Cerebellar nuclear complex (tissue), 1 donor: ENCODE results near the gene FRMD4A.
A peak's percentile ranks its signal among the peaks of the same experiment; 100 is the strongest.

Experiments
- DNase-seq, 2 experiments: peaks; one replicate each; lab custom pipeline; 2025; lab: John Stamatoyannopoulos, UW

The FRMD4A gene

DNA sequence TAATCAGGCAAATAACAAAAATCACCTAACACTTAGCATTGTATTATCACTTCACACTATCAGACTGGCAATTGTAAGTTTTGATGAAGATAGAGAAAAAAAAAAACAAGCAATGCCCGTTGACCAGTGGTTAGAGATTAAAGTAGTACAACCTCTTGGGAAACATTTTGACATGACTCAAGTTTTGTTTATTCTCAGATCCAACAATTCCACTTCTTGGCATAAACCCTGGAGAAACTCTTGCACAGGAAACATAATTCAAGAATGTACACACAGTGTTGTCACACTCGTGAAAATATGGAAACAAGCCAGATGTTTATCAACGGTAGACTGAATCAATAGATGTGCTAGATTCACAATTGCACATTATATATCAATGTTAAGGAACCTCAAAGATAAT is 37.2 kb downstream of the FRMD4A start:
- DNase-seq: no peak

DNA sequence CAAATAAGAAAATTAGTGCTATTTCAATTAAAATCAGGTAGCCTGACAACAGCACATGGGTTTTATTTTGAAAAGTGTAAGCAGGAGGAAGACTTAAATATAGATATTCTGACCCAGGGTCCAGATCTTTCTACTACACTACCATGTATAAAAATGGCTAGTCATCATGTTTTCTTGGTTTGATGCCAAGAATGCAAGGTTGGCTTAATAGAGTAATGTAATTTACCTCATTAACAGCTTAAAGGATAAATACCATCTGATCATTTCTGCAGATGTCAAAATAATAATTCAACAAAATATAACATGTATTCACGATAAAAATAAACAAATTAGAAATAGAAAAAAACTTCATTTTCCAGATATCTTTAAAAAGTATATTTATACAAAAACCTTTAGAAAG is 39.4 kb downstream of the FRMD4A start:
- no peak for DNase-seq

DNA sequence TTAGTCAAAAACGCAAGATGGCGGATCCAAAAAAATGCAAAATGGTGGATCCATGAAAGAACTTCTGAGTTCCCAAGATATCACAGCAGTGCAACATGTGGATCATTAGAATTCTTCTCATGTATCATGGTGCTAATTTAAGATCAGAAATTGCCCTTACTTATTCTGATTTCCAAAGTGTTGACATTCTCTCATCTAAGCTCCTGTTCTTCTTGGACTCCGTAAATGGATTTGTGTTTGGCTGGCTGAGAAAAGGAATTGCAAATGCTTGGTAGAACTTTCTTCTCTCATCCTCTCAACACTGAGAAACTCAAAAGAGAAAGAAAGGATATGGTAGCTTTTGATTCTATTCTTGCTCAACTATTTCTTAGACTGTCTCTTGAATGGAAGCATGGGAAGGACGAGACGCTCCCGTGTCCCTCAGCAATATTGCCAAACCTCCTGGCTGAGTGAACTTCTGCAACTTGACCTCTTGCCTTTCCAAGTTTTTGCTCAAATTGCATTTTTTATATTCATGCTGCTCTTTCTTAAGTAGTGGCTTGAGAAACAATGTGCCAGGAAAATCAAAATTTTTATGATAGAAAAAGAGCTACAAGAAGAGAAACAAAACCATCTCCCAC is 44.7 kb downstream of the FRMD4A start:
- DNase-seq: no peak

DNA sequence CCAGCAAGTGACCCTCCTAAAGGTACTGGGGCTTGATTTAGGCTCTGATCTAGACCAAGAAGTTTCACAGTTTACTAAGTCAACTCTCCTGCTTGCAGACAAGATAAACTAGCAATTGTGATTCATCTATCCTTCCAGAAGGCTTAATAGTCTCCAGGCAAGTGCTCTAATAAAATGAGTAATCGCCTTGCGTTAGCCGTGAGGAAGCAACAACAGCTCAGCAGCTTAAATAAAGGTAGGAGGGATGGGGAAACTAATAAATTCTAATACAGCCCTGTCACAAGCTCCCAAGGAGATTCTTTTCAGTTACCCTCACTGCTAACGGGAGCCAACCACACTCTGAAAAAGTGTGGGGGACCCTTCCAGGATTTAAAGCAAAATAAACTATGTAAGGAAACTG is 48.4 kb downstream of the FRMD4A start:
- DNase-seq: no peak

DNA sequence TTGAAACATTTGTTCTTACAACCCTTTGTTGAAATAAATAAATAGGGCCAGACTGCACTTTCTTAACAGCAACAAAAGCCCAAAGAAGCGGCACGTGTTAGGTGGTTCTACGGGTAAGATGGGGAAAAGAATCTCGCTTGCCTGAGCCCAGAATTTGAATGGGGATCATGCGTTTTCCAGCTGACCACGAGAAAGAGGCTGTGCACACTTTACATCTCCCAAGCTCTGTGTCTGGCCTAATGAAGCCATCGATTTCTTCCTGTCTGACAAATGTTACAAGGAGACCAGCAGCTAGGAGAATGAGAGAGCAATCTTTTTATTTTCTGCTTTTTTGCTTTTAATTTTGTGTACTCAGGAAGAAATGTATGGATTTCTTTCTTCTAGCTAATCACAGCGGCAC is 52.2 kb downstream of the FRMD4A start:
- DNase-seq: no peak

DNA sequence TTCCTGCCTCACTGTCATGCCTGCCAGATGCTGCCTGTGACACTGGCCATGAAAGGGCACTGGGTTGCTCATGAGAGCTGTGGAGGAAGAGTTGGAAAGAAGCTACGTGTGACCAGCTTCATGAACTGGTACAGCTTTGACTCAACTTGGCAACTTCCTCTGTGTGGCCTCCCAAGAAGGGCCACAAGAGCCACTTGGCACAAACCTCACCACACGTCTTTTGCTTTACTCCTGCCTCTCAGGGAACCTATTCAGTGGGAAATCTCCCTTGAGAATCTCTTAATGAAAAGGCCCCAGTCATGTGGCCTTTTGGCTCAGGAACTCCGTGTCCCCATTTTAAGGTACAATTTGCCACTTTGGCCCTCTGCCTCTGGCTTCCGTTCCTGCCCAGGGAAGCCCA is 54.5 kb downstream of the FRMD4A start:
- DNase-seq: no peak

DNA sequence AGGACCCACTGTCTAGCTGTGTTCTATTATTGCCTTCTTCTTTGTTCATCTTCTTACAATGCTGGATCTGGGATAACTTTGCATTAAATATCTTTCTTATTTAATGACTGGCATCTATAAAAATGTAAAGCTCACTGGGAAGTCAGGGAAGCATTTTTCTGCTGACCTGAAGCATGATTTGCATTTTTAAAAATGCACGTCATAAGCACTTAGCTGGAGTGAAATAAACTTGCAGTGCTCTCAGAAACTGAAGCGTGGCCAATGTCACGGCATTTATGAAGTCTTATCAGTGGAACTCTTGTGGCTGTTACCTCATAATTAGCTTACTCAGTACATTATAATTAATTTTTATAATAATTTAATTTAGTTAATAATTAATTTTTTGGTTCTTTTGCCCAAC is 59.1 kb downstream of the FRMD4A start:
- no peak for DNase-seq

DNA sequence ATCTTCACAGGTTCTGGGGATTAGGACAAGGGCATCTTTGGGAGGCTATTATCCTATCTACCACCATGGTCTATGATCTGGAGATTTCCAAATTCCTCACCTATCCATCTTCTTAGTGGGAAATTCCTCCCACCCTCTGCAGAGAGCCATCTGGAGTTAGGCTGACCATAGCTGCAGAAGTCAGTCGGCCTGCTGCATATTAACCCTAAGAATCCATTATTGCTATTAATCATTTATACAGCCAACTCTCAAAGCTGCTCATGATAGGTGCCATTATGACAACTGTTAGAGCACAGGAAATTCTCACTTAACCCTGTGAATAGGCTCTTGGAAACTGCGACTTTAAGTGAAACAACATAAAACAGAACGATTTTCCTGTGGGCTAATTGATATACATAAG is 60.4 kb downstream of the FRMD4A start:
- DNase-seq: no peak

DNA sequence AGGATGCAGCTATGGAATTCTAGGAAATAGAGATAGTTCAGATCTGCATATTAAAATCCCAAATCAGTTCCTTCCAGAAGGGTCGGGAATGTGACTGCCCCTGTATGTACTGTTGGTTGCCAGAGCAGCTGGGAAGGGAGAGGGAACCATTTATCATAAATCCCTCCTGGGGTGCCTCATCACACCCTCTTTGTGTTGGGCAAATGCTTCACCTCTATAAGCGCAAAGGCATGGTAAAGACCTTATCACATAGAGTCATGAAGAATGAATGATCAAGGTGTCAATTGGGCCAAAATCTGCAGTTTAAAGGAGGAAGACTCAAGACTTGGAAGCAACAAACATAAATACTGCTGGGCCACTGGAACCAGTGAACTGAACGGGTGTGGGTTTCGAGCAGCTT is 65.0 kb downstream of the FRMD4A start:
- no peak for DNase-seq

DNA sequence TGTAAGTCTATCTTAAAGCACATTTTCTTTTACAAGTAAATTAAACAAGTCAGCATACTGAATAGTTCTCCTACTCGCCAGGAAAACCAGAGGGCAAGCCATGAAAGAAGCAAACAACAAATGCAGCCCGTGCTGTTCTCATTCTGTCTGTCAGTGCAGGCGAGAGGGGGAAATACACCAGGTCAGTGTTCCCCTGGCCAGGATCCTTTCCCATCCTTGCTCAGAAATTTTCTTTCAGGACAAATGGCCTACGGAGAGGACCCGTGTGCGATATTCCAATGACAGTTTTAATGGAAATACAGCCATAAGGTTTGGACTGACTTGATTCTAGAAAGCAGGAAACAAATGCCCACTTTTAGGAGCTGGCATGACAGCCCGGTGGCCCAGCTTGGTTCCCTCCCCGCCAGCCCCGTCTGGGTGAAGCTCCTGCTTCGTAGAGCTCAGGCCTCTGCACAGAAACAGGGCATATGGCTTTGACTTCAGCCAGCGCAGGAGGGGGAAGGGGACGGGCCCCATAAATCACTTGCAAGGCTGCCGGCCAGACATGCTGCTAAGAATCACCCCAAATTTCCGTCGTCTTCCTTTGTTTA is 67.8 kb downstream of the FRMD4A start:
- DNase-seq: no peak

DNA sequence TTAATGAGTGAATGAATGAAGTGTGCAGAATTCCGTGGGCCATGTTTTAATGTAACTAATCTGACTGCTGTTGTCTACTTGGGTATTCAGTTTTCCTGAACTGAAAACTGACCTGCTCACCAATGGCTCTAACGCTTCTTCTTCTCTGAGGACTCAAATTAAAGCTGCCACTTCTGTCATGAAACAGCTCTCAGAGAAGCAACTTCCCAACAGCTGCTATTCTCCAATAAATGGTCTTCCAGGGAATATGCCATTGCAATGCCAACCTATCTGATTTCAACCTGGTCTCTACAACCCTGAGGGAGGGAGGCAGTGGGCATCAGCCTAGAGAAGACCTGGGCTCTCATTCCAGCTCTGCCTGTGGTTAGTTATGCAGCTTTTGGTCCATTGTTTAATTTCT is 69.4 kb downstream of the FRMD4A start:
- DNase-seq: no peak

DNA sequence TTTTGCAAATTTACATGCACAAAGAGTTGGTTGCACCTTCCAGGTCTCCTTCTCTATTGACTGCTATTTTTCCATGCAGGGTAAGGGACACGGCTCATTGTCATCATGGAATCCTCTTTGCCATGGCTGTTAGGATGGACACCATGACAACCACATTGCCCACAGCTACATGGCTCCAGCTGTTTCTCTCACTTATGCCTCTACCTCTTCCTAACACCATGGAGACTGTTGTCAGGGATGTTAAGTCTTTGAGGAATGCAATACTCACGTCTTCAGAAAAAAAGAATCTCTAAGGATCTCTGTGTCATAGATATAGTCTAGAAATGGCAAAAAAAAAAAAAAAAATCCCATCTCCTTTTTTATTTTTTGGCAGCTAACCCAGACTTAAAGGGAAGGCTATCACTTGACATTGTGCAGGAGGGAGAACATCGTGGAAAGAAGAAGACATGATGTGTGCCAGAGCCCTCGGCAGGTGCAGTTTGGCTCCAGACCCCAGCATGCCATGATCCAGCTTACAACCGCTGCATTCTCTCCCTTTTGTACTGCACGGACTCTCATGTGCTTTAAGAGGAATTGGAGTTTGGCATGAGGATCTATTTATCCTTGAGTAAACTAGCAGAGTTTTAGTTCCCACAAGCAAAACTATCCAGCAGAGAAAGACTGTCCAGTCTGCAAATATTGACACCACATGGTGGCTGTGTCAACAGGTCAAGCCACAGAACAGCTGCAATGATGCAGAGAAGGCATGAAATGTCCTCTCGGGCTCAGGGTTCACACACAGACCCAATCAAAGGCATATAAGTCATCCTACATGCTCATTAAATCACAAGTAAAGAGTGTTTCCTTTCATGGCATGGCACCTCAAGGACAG is 70.8 kb downstream of the FRMD4A start:
- DNase-seq: no peak

DNA sequence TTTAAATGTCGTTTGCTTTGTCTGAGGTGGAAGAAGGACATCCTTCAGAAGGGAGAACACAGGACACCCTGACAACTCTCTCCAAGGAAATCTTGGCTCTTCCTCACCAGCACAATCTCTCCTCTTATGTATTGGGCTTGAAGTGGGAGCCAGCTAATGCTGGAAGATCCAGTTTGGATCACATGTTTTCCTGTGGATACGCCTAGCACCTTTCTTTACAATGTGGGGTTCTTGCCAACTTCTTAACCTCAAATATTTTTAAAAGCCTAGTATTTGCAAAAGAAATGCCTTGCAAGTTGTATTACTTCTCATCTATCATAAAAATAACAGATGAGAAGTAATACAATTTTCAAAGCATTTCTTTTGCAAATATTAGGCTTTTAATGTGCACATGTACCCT is 76.4 kb downstream of the FRMD4A start:
- no peak for DNase-seq

DNA sequence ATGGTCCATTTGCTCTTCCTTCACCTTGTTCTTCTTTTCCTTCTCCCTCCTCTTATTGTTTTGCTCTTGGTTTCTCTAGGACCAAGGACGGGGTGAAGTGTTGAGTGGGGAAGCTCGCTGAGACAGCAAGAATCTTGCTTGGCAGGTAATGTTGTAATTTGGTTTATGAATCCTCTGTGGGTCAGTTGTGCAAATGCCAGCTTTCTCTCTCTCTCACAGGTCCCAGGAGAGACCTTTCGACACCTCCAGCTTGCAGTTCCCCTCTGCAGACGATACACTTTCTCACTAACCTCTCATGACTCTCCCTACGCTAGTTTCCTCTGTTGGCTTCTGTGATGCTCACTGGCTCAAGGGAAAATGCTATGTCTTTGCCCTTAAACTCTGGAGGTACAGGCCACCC is 77.0 kb downstream of the FRMD4A start:
- DNase-seq: no peak

DNA sequence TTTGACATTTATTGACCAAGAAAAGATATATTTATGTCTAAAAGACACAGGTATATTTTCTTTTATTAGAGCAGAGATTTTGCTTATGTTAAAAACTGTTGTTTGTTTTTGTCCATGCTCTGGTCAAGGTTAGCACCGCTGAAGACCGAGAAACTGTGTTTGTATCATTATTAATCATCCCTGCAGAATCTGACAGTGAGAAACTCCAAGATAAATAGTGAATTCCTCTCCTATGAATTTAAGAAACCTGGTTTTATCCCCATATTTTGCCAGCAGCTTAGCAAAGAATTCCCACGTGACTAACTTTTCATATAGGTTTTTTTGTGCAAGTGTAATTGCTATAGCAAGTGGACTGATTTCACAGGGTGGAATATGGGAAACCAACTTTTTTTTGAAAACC is 77.6 kb downstream of the FRMD4A start:
- DNase-seq: no peak

DNA sequence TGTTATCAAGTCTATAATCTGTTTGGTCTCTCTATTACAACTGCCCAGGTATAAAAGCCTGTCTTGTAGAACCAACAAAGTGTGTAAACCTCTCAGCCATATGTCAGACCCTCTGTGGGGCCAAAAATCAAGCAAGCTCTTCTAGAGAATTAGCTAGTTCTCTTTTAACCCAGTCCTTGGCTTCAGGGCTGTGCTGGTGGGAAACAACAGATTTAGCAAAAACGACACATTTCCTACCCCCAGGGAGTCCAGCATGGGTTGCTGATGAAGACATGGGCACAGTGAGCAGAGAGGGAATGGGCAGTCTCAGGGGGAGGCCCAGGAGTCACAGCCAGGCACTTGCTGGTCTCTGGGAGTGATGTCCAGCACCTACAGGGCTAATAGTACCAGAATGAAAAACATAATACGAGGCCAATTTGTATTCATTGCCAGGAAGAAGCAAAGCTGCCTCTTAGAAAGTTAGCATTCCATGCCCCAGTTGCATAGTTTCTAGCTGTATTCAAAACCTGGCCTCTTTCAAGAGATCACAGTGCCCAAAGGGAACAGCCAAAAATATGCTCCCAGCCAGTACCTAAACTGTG is 80.1 kb downstream of the FRMD4A start:
- peak; percentile 55 to 88 for DNase-seq

DNA sequence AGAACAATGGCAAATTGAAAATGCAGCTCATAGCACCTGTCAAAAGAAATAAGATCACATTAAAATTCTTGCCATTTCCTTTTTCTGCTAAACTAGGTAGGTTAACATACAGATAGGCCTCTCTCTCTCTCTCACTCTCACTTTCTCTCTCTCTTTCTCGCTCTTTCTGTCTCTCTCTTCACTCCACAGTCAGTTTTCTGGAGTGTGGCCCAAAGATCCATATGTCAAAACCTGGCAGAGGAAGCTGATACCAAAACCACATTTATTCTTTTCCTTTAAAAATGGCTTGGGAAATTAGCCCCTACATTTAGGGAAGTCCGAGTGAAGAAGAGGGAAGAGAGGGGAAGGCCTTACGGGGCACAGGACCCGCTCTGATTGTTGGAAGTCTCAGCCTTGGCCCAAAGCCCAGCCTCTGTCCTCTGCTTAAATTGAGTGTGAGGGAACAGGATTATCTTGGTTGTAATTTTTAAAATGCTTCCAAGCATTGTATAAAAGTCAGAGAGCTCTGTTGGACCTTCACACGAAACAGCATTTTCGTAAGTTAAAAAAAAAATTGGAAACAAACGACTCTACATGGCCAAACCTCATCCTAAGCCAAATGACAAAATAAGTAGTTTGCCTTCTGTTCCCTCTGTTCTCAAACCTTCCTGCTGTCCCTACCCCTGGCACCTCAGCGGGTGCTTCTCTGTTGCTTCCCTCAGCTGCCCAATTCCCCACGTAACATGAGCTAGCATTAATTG is 83.2 kb downstream of the FRMD4A start:
- peak; percentile 14 to 77 for DNase-seq

DNA sequence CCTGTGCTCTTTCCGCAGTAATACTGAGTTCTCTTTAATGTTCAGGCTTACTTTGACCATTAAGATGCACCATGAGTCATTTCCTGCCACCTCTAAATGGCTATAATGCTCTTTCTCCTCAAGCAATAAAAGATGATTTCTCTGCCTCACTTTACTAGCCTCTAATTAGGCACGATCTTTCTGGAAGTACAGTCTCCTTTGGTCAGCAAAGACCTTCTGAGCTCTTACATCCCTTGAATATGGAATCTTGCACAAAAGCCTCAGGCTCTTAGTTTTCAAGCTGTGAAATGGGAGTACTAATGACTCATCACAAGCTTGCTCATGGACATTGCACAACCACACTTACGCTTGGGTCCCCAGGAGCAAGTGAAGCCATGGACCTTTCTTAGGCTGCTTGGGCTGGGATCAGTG is 85.9 kb downstream of the FRMD4A start:
- DNase-seq: no peak

DNA sequence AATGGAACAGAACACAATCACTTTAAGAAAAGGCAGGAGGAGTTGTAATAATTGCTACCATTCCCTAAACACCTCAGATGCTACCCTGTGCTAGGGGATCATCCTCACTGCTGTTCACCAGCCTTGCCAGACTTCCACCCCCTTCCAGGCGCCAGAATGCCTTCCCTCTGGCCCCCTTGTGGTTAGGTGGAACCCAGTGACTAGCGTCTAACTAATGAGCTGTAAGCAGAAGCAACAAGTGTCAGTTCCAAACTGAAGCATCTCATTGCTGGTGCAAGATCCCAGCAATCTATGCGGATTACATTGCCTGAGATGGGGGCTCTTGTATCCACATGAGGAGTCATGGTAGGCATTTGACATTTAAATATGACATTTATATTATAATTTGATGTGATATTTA is 86.6 kb downstream of the FRMD4A start:
- DNase-seq: no peak

DNA sequence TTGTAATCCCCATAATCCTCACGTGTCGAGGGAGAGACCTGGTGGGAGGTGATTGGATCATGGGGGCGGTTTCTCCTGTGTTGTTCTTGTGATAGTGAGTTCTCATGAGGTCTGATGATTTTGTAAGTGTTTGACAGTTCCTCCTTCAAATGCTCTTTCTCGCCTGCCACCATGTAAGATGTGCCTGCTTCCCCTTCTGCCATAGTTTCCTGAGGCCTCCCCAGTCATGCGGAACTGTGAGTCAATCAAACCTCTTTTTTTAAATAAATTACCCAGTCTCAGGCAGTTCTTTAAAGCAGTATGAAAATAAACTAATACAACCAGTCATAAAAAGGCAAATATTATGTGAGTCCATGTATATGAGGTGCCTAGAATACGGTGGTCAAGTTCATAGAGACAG is 87.5 kb downstream of the FRMD4A start:
- DNase-seq: no peak

DNA sequence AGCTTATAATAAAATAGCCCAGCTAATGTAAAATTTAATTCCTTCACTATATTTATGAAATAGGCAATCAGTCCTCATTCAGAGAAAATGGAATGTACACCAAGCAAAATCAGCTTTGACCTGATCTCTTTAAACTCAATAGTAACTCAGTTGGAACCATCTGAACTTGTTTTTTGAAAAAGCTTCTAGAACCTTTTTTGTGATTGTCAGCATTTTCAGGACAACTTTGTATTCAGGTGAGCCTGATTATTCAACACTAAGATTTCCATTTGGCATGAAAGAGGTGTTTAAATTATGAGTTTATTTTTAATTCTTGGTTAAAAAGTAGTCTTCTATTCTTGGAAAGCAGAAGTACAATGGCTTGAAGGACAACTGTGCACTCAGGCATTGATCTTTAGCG is 89.5 kb downstream of the FRMD4A start:
- DNase-seq: no peak
